Peyer's patch (tissue), 4 donors: Measurements from ENCODE around the gene ZBTB12.

Experiments
- POLR2A ChIP-seq, 2 donors: fragments of 450-650 bp; IDR thresholded peaks; one replicate each; pipeline ENCODE4 v1.5.1; 2017; ENCODE audit warnings: antibody characterized with exemption in 2 of 2, mild to moderate bottlenecking in 2 of 2, moderate library complexity in 2 of 2
- TF ChIP-seq, protein P1 (sequence below), 6 experiments: fragments of 450-650 bp in 4 of 6; fragments of 200-600 bp in 2 of 6; sonication (generic) in 1 of 6; IDR thresholded peaks; one replicate each; pipeline ENCODE4 v1.5.1; 2017 to 2019; ENCODE audit warnings: antibody characterized with exemption in 6 of 6, mild to moderate bottlenecking in 3 of 6, moderate library complexity in 1 of 6

DNA sequence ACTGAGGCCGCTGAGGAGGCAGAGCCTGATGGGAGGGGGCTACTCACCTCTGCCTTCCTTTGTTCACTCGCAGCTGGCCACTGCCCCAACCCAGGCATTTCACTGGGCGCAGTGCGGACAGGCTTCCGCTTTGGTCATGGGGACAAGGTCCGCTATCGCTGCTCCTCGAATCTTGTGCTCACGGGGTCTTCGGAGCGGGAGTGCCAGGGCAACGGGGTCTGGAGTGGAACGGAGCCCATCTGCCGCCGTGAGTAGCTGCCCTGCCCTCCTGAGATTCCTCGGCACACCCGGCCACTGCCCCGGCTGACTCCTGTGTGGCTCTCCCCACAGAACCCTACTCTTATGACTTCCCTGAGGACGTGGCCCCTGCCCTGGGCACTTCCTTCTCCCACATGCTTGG lies 31.7 kb upstream of the ZBTB12 start:
- TF ChIP-seq, protein P1, sequence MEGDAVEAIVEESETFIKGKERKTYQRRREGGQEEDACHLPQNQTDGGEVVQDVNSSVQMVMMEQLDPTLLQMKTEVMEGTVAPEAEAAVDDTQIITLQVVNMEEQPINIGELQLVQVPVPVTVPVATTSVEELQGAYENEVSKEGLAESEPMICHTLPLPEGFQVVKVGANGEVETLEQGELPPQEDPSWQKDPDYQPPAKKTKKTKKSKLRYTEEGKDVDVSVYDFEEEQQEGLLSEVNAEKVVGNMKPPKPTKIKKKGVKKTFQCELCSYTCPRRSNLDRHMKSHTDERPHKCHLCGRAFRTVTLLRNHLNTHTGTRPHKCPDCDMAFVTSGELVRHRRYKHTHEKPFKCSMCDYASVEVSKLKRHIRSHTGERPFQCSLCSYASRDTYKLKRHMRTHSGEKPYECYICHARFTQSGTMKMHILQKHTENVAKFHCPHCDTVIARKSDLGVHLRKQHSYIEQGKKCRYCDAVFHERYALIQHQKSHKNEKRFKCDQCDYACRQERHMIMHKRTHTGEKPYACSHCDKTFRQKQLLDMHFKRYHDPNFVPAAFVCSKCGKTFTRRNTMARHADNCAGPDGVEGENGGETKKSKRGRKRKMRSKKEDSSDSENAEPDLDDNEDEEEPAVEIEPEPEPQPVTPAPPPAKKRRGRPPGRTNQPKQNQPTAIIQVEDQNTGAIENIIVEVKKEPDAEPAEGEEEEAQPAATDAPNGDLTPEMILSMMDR (IDR thresholded peaks at IDR 0.05) = no peak
- no peak for TF ChIP-seq POLR2A (IDR thresholded peaks at IDR 0.05)
